ENCODE results near the gene LSAMP. TPM values are rescaled to one million over a fixed set of nuclear protein-coding genes. Genes with fewer than 3 reads are reported as not detected.

LSAMP gene
- total and polyA plus RNA-seq, 2 of the 8 experiments (the other 6 are each of a cell fraction or from before 2014, with no cell fraction given), result 1.8 to 5.7 TPM

GRCh38 chr3:116338713-116339112 lies 106.6 kb downstream of the LSAMP start (continued):
- no peak for TF ChIP-seq CHD7 (IDR thresholded peaks at IDR 0.05; ENCODE audit: insufficient replicate concordance, low read length)
- no peak for TF ChIP-seq CBX8 (IDR thresholded peaks at IDR 0.05; ENCODE audit: borderline replicate concordance, low read depth, low read length)
- TF ChIP-seq BACH1 (IDR thresholded peaks at IDR 0.05; ENCODE audit: low read length), result no peak
- no peak for TF ChIP-seq EP300 (IDR thresholded peaks at IDR 0.05; ENCODE audit: borderline replicate concordance in 1 of 2, low read depth in 2 of 2, low read length in 2 of 2)
- TF ChIP-seq CEBPB (IDR thresholded peaks at IDR 0.05; ENCODE audit: low read depth, low read length), result no peak
- TF ChIP-seq FOSL1 (IDR thresholded peaks at IDR 0.05; ENCODE audit: insufficient read depth, low read depth, low read length), result no peak
- TF ChIP-seq CHD2 (IDR thresholded peaks at IDR 0.05; ENCODE audit: low read length), result no peak
- no peak for TF ChIP-seq BRCA1 (IDR thresholded peaks at IDR 0.05; ENCODE audit: low read depth, low read length)
- TF ChIP-seq GABPA (IDR thresholded peaks at IDR 0.05; ENCODE audit: borderline replicate concordance, insufficient read depth, low read length), result no peak
- no peak for TF ChIP-seq BCL11A (IDR thresholded peaks at IDR 0.05; ENCODE audit: low read depth in 2 of 2, low read length in 2 of 2)

Measured in H1 (cell line).